HEK293 (cell line): ENCODE data around the gene STEAP4.

Experiments
- CTCF ChIP-seq: fragments of 450-650 bp; formaldehyde crosslinking; IDR thresholded peaks from 2 replicates; pipeline ENCODE4 v1.5.1; 2016; ENCODE audit warnings: missing biosample characterization, missing genetic modification characterization
- ZNF18 ChIP-seq: fragments of 450-650 bp; formaldehyde crosslinking; IDR thresholded peaks from 2 replicates; pipeline ENCODE4 v1.5.1; 2016; ENCODE audit warnings: missing biosample characterization, missing genetic modification characterization

GRCh38 chr7:88276605-88277153 lies 30.0 kb downstream of the STEAP4 start:
- TF ChIP-seq CTCF (tag by site-specific recombination) = no peak
- no peak for TF ChIP-seq ZNF18 (tag by site-specific recombination)
